DOHH2 (cell line): ENCODE data around the gene WBP2.

Experiments used
- H3F3A ChIP-seq: fragments of 200-600 bp; sonication (generic), shearing (Covaris generic); 2 replicates; pipeline ENCODE4 v1.6.0; 2016; ENCODE audit warnings: antibody characterized with exemption, mild to moderate bottlenecking; ENCODE audit not compliant: control insufficient read depth, insufficient read depth
- H3K27ac ChIP-seq: fragments of 200-600 bp; sonication (generic); 2 replicates; pipeline ENCODE4 v1.5.1; 2014; ENCODE audit warnings: low read depth, mild to moderate bottlenecking, low read length, moderate library complexity
- H3K27me3 ChIP-seq: fragments of 200-600 bp; sonication (generic); 2 replicates; pipeline ENCODE4 v1.6.1; 2014; ENCODE audit warnings: mild to moderate bottlenecking, low read length, mixed read lengths; ENCODE audit not compliant: control insufficient read depth
- H3K36me3 ChIP-seq: fragments of 200-600 bp; sonication (generic); 2 replicates; pipeline ENCODE4 v1.6.1; 2014; ENCODE audit warnings: mild to moderate bottlenecking, low read length, moderate library complexity, mixed read lengths; ENCODE audit not compliant: control insufficient read depth
- H3K4me1 ChIP-seq: fragments of 200-600 bp; sonication (generic); 2 replicates; pipeline ENCODE4 v1.6.1; 2014; ENCODE audit warnings: mild to moderate bottlenecking, low read length, mixed read lengths; ENCODE audit not compliant: control insufficient read depth
- H3K4me2 ChIP-seq: fragments of 200-600 bp; sonication (generic); 2 replicates; pipeline ENCODE4 v1.6.0; 2014; ENCODE audit warnings: mild to moderate bottlenecking, low read length, moderate library complexity
- H3K4me3 ChIP-seq: fragments of 200-600 bp; sonication (generic); 2 replicates; pipeline ENCODE4 v1.5.1; 2014; ENCODE audit warnings: mild to moderate bottlenecking, low read length, mixed read lengths
- H3K79me2 ChIP-seq: fragments of 200-600 bp; sonication (generic); 2 replicates; pipeline ENCODE4 v1.6.1; 2014; ENCODE audit warnings: mild to moderate bottlenecking, low read length, mixed read lengths; ENCODE audit not compliant: control insufficient read depth
- H3K9me2 ChIP-seq: fragments of 200-600 bp; sonication (generic); replicated peaks from 2 replicates; pipeline ENCODE4 v1.6.1; 2014; ENCODE audit warnings: mild to moderate bottlenecking, low read length, mixed read lengths; ENCODE audit not compliant: control insufficient read depth
- H3K9me3 ChIP-seq: fragments of 200-600 bp; sonication (generic); 2 replicates; pipeline ENCODE4 v1.6.1; 2014; ENCODE audit warnings: antibody characterized with exemption, low read length, mixed read lengths; ENCODE audit not compliant: control insufficient read depth, insufficient read depth
- H4K20me1 ChIP-seq: fragments of 200-600 bp; sonication (generic); 2 replicates; pipeline ENCODE4 v1.6.0; 2014; ENCODE audit warnings: low read depth, mild to moderate bottlenecking, antibody characterized with exemption, low read length, moderate library complexity; ENCODE audit not compliant: control insufficient read depth, insufficient read depth
- EZH2phosphoT487 ChIP-seq: fragments of 200-600 bp; sonication (generic); IDR thresholded peaks from 2 replicates; pipeline ENCODE4 v1.6.1; 2017; ENCODE audit warnings: borderline replicate concordance, mild to moderate bottlenecking, antibody characterized with exemption, low read length, moderate library complexity, mixed read lengths
- TF ChIP-seq, protein P1 (sequence below): fragments of 200-600 bp; sonication (generic); IDR thresholded peaks from one replicate; pipeline ENCODE4 v1.5.1; 2014; ENCODE audit warnings: antibody characterized with exemption, mild to moderate bottlenecking, low read depth, low read length; ENCODE audit not compliant: poor library complexity, severe bottlenecking

The WBP2 gene

DNA sequence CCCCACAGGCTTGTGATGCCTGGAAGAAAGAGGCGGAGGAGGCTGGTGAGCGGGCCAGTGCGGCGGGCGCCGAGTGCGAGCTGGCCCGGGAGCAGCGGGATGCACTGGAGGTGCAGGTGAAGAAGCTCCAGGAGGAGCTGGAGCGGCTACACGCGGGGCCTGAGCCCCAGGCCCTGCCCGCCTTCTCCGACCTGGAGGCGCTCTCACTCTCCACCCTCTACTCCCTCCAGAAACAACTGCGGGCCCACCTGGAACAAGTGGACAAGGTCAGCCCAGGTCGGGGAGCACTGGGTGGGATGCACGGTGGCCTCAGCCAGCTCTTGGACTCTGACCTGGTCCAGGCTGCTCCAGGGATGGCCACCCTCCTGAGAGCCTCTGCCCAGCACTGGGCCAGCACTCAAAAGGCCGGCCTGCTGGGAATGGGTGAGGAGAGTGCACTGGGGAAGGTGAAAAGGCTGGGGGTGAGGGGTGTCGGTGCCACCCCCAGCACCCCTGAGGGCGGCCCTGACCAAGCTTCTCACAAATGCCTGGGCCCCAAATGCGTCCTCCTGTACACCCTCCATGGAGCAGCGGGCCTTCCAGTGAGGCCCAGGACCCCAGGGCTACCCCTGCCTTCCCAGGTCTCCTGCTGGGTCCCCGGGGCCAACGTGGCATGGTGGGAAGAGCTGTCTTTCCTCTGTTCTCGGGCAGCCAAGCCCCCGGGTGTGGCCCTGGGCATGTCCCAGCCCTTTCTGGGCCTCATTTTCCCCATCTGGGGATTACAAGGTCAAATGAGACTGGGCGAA, 31.7 kb downstream of the WBP2 start:
- peaks cover 59% of the 10 kb centered on the region for H3K36me3 ChIP-seq
- no peak overlapping the region for H3K4me2 ChIP-seq
- no peak overlapping the region for H3K27ac ChIP-seq
- no peaks in the 10 kb centered on the region for H3K79me2 ChIP-seq
- H3K27me3 ChIP-seq: no peaks in the 10 kb centered on the region
- no peaks in the 10 kb centered on the region for H3K9me3 ChIP-seq
- H3K9me2 ChIP-seq: no peaks in the 10 kb centered on the region
- H4K20me1 ChIP-seq: no peaks in the 10 kb centered on the region
- H3K4me1 ChIP-seq: peaks cover 21% of the 10 kb centered on the region
- peaks cover 4% of the 10 kb centered on the region for H3F3A ChIP-seq
- TF ChIP-seq, protein P1, sequence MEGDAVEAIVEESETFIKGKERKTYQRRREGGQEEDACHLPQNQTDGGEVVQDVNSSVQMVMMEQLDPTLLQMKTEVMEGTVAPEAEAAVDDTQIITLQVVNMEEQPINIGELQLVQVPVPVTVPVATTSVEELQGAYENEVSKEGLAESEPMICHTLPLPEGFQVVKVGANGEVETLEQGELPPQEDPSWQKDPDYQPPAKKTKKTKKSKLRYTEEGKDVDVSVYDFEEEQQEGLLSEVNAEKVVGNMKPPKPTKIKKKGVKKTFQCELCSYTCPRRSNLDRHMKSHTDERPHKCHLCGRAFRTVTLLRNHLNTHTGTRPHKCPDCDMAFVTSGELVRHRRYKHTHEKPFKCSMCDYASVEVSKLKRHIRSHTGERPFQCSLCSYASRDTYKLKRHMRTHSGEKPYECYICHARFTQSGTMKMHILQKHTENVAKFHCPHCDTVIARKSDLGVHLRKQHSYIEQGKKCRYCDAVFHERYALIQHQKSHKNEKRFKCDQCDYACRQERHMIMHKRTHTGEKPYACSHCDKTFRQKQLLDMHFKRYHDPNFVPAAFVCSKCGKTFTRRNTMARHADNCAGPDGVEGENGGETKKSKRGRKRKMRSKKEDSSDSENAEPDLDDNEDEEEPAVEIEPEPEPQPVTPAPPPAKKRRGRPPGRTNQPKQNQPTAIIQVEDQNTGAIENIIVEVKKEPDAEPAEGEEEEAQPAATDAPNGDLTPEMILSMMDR: no peak
- no peak for TF ChIP-seq EZH2phosphoT487
- H3K4me3 ChIP-seq: no peak overlapping the region

DNA sequence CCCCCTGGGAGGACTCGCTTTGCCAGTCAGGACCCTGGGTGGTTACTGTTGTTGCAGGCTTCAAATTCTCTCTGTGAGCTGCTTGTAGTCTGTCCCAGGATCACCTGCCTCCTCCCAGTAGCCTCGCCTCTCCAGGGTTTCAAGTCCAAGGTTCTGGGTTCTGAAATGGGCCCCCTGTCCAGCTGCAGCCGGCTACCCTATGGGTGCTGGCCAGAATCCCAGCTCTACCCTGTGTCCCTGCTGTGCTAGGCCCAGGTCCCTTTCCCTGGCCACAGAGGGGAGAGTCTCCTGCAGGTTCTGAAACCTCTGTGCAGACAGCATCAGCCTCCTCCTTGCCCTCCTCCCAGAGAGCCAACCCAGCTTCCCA, 32.4 kb downstream of the WBP2 start:
- H3K36me3 ChIP-seq: peaks cover 63% of the 10 kb centered on the region
- no peaks in the 10 kb centered on the region for H3F3A ChIP-seq
- TF ChIP-seq, protein P1: no peak
- no peak for TF ChIP-seq EZH2phosphoT487
- no peaks in the 10 kb centered on the region for H3K9me2 ChIP-seq
- H3K9me3 ChIP-seq: no peaks in the 10 kb centered on the region
- no peak overlapping the region for H3K4me3 ChIP-seq
- no peaks in the 10 kb centered on the region for H4K20me1 ChIP-seq
- H3K27me3 ChIP-seq: no peaks in the 10 kb centered on the region
- H3K79me2 ChIP-seq: no peaks in the 10 kb centered on the region
- peaks cover 14% of the 10 kb centered on the region for H3K4me1 ChIP-seq
- H3K27ac ChIP-seq: no peak overlapping the region
- no peak overlapping the region for H3K4me2 ChIP-seq

DNA sequence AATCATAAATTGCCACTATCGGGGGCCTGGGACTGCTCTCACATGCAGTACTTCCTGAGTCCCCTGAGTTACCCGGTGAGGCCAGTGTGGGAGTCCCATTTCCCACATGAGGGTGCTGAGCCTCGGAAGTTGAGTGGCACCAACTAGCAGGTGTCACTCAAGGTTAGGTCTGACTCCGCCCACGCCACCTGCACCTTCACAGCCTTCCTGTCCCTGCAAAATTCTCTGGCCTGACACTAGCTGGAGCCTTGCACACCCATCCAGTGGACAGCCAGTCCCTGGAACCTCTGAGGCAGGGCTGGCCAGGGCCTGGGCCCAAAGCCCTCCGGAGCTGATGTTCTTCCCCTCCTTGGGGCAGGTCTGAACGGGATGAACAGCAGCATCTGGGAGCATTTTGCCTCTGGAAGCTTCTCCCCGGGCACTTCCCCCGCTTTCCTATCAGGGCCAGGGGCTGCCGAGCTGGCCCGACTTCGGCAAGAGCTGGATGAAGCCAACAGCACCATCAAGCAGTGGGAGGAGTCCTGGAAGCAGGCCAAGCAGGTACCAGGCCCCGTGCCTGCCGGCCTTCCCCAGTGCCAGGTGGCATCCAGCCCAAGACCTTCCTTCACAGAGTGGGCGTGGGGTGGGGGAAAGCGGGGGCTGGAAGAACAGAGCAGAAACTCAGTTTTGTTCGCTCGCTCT, 32.9 kb downstream of the WBP2 start:
- Histone ChIP-seq H3K9me3 (no peaks in the 10 kb centered on the region), H3K4me1 (peaks cover 9% of the 10 kb centered on the region), H3K36me3 (peaks cover 66% of the 10 kb centered on the region), H3K79me2 (no peaks in the 10 kb centered on the region), H3K27ac (no peak overlapping the region), H3K4me2 (no peak overlapping the region), H4K20me1 (no peaks in the 10 kb centered on the region), H3K4me3 (no peak overlapping the region), H3K27me3 (no peaks in the 10 kb centered on the region), H3K9me2 (no peaks in the 10 kb centered on the region), H3F3A (no peaks in the 10 kb centered on the region)
- TF ChIP-seq EZH2phosphoT487: no peak

DNA sequence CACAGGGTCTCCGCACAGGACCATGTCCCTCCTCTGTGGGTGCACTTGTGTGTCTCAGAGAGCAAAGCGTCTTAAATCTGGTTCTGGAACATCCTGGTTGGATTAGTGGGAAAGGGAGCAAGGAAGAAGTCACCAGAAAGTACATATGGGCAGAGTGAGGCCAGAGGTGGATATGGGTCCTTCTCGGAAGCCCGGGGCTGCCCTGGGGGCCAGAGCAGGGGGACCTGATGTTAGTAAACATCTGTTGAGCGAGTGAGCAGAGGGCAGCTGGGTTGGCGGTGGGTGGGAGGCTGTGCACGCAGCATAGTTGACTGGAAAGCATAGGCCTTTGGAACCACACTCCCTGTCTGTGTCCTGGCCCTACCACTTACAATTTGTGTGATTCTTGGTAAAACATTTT, 33.6 kb downstream of the WBP2 start:
- no peak overlapping the region for H3K4me3 ChIP-seq
- H3K4me1 ChIP-seq: peaks cover 2% of the 10 kb centered on the region
- no peaks in the 10 kb centered on the region for H3K79me2 ChIP-seq
- no peaks in the 10 kb centered on the region for H3K27me3 ChIP-seq
- no peak overlapping the region for H3K27ac ChIP-seq
- no peaks in the 10 kb centered on the region for H3K9me2 ChIP-seq
- H3F3A ChIP-seq: no peaks in the 10 kb centered on the region
- H3K4me2 ChIP-seq: no peak overlapping the region
- H3K9me3 ChIP-seq: no peaks in the 10 kb centered on the region
- peaks cover 73% of the 10 kb centered on the region for H3K36me3 ChIP-seq
- H4K20me1 ChIP-seq: no peaks in the 10 kb centered on the region
- TF ChIP-seq, protein P1: no peak
- TF ChIP-seq EZH2phosphoT487: no peak
